IMR-90 (cell line): ENCODE data around the gene MDM2. TPM values are rescaled to one million over a fixed set of nuclear protein-coding genes. Genes with fewer than 3 reads are reported as not detected.
"Not testable (repeated sequence)": the region's sequence is repeated elsewhere in the genome, so short reads cannot be mapped to it uniquely, and the experiment has no call there.

Experiments used
- ATAC-seq: fragments of 200-7000 bp; cut with Tn5 transposase; 2 replicates; pipeline ENCODE4 v1.9.1; 2020; ENCODE audit warnings: low read depth, mild to moderate bottlenecking, moderate library complexity
- BruUV-seq: library from RNA; stranded (reverse); fragments of 400-500 nt; replicated peaks from 2 replicates; lab custom pipeline; 2021; lab: Mats Ljungman, UMichigan
- CTCF ChIA-PET: fragments of 300-600 bp; formaldehyde crosslinking; extraction: SDS; loops from one replicate; lab custom pipeline; 2021; ENCODE audit warnings: antibody characterized with exemption; lab: Yijun Ruan, JAX
- POLR2A ChIA-PET: fragments of 300-600 bp; sonication (Branson Sonifier 250); formaldehyde crosslinking; loops from one replicate; lab custom pipeline; 2022; ENCODE audit warnings: antibody characterized with exemption; ENCODE audit not compliant: unreplicated experiment; lab: Charles Lee
- DNase-seq: peaks from one replicate; pipeline ENCODE4 v3.0.0; 2013
- H2AFZ ChIP-seq: replicated peaks from 2 replicates; pipeline ENCODE3; 2013; ENCODE audit warnings: low read length, mild to moderate bottlenecking; ENCODE audit not compliant: poor library complexity
- H2AK5ac ChIP-seq: 2 replicates; pipeline ENCODE4 v1.6.1; 2013; ENCODE audit warnings: low read depth, low read length, inconsistent platforms
- H2AK9ac ChIP-seq: replicated peaks from 2 replicates; pipeline ENCODE3; 2013; ENCODE audit warnings: mild to moderate bottlenecking, low read depth, low read length, moderate library complexity; ENCODE audit not compliant: poor library complexity
- H2BK120ac ChIP-seq: 2 replicates; pipeline ENCODE4 v1.6.1; 2013; ENCODE audit warnings: low read depth, low read length, inconsistent platforms
- H2BK15ac ChIP-seq: 3 replicates; pipeline ENCODE4 v1.6.1; 2013; ENCODE audit warnings: low read depth, low read length, inconsistent platforms
- H2BK20ac ChIP-seq: 2 replicates; pipeline ENCODE4 v1.6.1; 2013; ENCODE audit warnings: low read depth, mild to moderate bottlenecking, inconsistent platforms, low read length, moderate library complexity
- H2BK5ac ChIP-seq: 2 replicates; pipeline ENCODE4 v1.6.1; 2013; ENCODE audit warnings: mild to moderate bottlenecking, low read depth, low read length, inconsistent platforms; ENCODE audit not compliant: poor library complexity, severe bottlenecking
- H3K14ac ChIP-seq: replicated peaks from 2 replicates; pipeline ENCODE4 v1.6.1; 2013; ENCODE audit warnings: low read depth, low read length, inconsistent platforms
- H3K18ac ChIP-seq: 2 replicates; pipeline ENCODE4 v1.6.1; 2013; ENCODE audit warnings: low read depth, low read length, control low read depth
- H3K23ac ChIP-seq: 2 replicates; pipeline ENCODE4 v1.6.1; 2013; ENCODE audit warnings: low read depth, low read length, inconsistent platforms
- H3K27ac ChIP-seq: 2 replicates; pipeline ENCODE4 v1.5.1; 2013; ENCODE audit warnings: mild to moderate bottlenecking, control low read depth, low read length; ENCODE audit not compliant: insufficient read depth
- H3K27me3 ChIP-seq: 2 replicates; pipeline ENCODE4 v1.6.1; 2013; ENCODE audit warnings: low read length; ENCODE audit not compliant: control insufficient read depth, insufficient read depth
- H3K36me3 ChIP-seq: 2 replicates; pipeline ENCODE4 v1.6.1; 2013; ENCODE audit warnings: low read length, mixed read lengths; ENCODE audit not compliant: control insufficient read depth, insufficient read depth
- H3K4ac ChIP-seq: 2 replicates; pipeline ENCODE4 v1.6.1; 2013; ENCODE audit warnings: low read depth, low read length, inconsistent platforms
- H3K4me1 ChIP-seq: 2 replicates; pipeline ENCODE4 v1.6.1; 2013; ENCODE audit warnings: low read length, mixed read lengths; ENCODE audit not compliant: control insufficient read depth, insufficient read depth
- H3K4me2 ChIP-seq: 2 replicates; pipeline ENCODE4 v1.6.1; 2013; ENCODE audit warnings: low read depth, mild to moderate bottlenecking, control low read depth, low read length, moderate library complexity
- H3K4me3 ChIP-seq: 2 replicates; pipeline ENCODE4 v1.5.1; 2013; ENCODE audit warnings: low read depth, mild to moderate bottlenecking, control low read depth, low read length, moderate library complexity; ENCODE audit not compliant: insufficient read depth
- H3K56ac ChIP-seq: 2 replicates; pipeline ENCODE4 v1.6.1; 2013; ENCODE audit warnings: low read length, inconsistent platforms; ENCODE audit not compliant: insufficient read depth; ENCODE audit errors: extremely low read depth
- H3K79me1 ChIP-seq, 2 experiments: 2 replicates each; pipeline ENCODE4 v1.6.1; 2013; ENCODE audit warnings: low read length in 2 of 2, inconsistent platforms in 1 of 2, low read depth in 1 of 2
- H3K9ac ChIP-seq: 2 replicates; pipeline ENCODE4 v1.6.1; 2013; ENCODE audit warnings: low read depth, low read length, control low read depth
- H3K9me1 ChIP-seq: 2 replicates; pipeline ENCODE4 v1.6.1; 2013; ENCODE audit warnings: low read length, inconsistent platforms; ENCODE audit not compliant: insufficient read depth
- H3K9me3 ChIP-seq: 2 replicates; pipeline ENCODE4 v1.6.1; 2013; ENCODE audit warnings: low read length; ENCODE audit not compliant: control insufficient read depth, insufficient read depth
- H4K20me1 ChIP-seq: 2 replicates; pipeline ENCODE4 v1.6.1; 2013; ENCODE audit warnings: low read length, inconsistent platforms; ENCODE audit not compliant: insufficient read depth
- H4K5ac ChIP-seq: 2 replicates; pipeline ENCODE4 v1.6.1; 2013; ENCODE audit warnings: mild to moderate bottlenecking, low read depth, low read length, control low read depth
- H4K8ac ChIP-seq, 2 experiments: 2 replicates each; pipeline ENCODE4 v1.6.1; 2013; ENCODE audit warnings: low read depth in 2 of 2, low read length in 2 of 2, control low read depth in 1 of 2, inconsistent platforms in 1 of 2
- H4K91ac ChIP-seq: 2 replicates; pipeline ENCODE4 v1.6.1; 2013; ENCODE audit warnings: low read depth, low read length, inconsistent platforms; ENCODE audit not compliant: insufficient read depth
- ELK1 ChIP-seq: fragments of 150-350 bp; IDR thresholded peaks from 2 replicates; pipeline ENCODE4 v1.6.1; 2016; ENCODE audit warnings: low read depth, mild to moderate bottlenecking, low read length, moderate library complexity, borderline replicate concordance
- WGBS, 2 experiments: methylation state at CpG; one replicate each; pipeline versions ENCODE4 v1.1.5 to v1.1.7; 2013; ENCODE audit warnings: missing lambda C conversion rate in 2 of 2; ENCODE audit not compliant: insufficient read length in 1 of 2; ENCODE audit errors: extremely low coverage in 2 of 2; 5-methylcytosine and 5-hydroxymethylcytosine counted together
- dilution Hi-C: fragments of 300-500 bp; cut with HindIII; formaldehyde crosslinking; loops from one replicate; pipeline ENCODE4 v1.14.3; 2018; ENCODE audit warnings: low sequenced_read_pairs; ENCODE audit not compliant: unreplicated experiment
- in situ Hi-C: fragments of 300-500 bp; cut with MboI; formaldehyde crosslinking; loops from 3 replicates; pipeline ENCODE4 v1.14.3; 2019; ENCODE audit warnings: low sequenced_read_pairs, inconsistent platforms, mixed read lengths
- intact Hi-C: fragments of 100-400 bp; cut with micrococcal nuclease; formaldehyde crosslinking; loops from 2 replicates; pipeline ENCODE4 v1.10.0; 2022
- polyA plus RNA-seq, 3 experiments: library from polyadenylated mRNA; depleted of rRNA; stranded (reverse); fragments of >200 nt; gene quantifications; 2 replicates each; pipeline ENCODE4 v1.2.3, GENCODE V29; 2012; ENCODE audit warnings: low replicate concordance in 1 of 3
- total RNA-seq: library from RNA; depleted of rRNA; stranded (reverse); fragments of >200 nt; gene quantifications from 2 replicates; pipeline ENCODE4 v1.2.3, GENCODE V29; 2012

Gene MDM2
- total and polyA plus RNA-seq, 2 of the 4 experiments (the other 2 are of a cell fraction): 21.9 to 196 TPM

DNA sequence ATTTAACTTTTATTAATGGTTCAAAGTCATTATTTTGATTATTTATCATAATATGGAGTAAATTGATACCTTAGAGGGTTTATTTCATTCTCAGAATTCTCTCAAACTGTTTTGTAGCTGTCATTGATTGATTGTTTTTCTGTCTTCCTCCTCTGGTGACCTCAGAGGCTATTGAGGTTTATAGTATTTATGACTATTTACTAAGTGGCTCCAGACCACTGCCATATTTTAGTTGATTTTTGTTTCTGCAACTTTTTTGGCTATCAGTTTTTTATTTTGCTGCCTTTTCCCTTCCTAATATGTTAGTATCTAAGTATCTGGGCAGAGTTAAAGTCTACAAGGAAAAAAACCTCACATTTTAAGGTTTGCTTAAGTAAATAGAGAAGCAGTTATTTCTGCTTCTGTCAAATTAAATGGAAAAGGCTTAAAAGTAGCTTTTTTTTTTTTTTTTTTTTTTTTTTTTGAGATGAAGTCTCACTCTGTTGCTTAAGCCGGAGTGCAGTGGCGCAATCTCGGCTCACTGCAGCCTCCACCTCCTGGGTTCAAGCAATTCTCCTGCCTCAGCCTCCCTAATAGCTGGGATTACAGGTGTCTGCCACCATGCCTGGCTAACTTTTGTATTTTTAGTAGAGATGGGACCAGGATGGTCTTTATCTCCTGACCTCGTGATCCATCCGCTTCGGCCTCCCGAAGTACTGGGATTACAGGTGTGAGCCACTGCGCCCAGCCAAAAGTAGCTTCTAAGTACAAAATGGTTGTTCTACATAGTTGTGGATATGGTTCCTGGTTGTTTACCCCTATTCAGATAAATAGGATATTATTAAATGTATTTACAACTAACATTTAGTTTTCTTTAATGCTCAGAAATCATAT, 8.2 kb downstream of the MDM2 start:
- no CpG with 5 or more reads among the region's 8 CpGs for WGBS, 2 experiments
- Histone ChIP-seq H2BK5ac (no peak overlapping the region), H4K20me1 (peaks cover 61% of the 10 kb centered on the region), H3K56ac (no peak overlapping the region), H3K14ac (no peak overlapping the region), H3K27me3 (no peaks in the 10 kb centered on the region), H3K4me1 (peaks cover 2% of the 10 kb centered on the region; the same call in 1 of the 2 replicates), H3K79me1 (peaks cover 30 to 32% of the 10 kb centered on the region in 2 experiments), H4K91ac (no peak overlapping the region), H2BK120ac (no peak overlapping the region), H3K4ac (no peak overlapping the region), H2AK5ac (no peak overlapping the region), H3K36me3 (peaks cover 59% of the 10 kb centered on the region), H3K23ac (no peak overlapping the region), H2BK20ac (no peak overlapping the region), H3K9ac (no peak overlapping the region), H2BK15ac (no peak overlapping the region), H3K18ac (no peak overlapping the region), H2AFZ (no peak overlapping the region), H3K27ac (no peak overlapping the region), H3K4me3 (no peak overlapping the region), H2AK9ac (no peak overlapping the region), H4K8ac (no peak overlapping the region), H3K9me3 (no peaks in the 10 kb centered on the region), H3K9me1 (peaks cover under 1% of the 10 kb centered on the region; the same call in 1 of the 2 replicates), H3K4me2 (no peak overlapping the region), H4K5ac (no peak overlapping the region)
- BruUV-seq: no TSS peak
- ChIA-PET CTCF (interaction anchor here (0.6 to 1.2 kb wide), 3 partner anchors 14 to 466 kb away, joined by 3 to 4 read pairs (median 4); no protein-coding TSS in a partner anchor), POLR2A (interaction anchor here (0.6 to 1.3 kb wide), 3 partner anchors 7 to 195 kb away, joined by 3 to 4 read pairs (median 3); no protein-coding TSS in a partner anchor)
- ATAC-seq (no peak), DNase-seq (no peak)
- in situ Hi-C loops: no loop called here
- no peak for TF ChIP-seq ELK1
- dilution Hi-C loops: no loop called here
- intact Hi-C loops: no loop called here

GRCh38 chr12:68819481-68819880, 11.5 kb downstream of the MDM2 start:
- H2BK20ac ChIP-seq, H3K4me3 ChIP-seq, H2BK15ac ChIP-seq, H3K4ac ChIP-seq, CTCF ChIA-PET, H2BK120ac ChIP-seq, H3K23ac ChIP-seq, H3K4me2 ChIP-seq, H2AK5ac ChIP-seq, BruUV-seq, H2BK5ac ChIP-seq, in situ Hi-C loops, H3K9me1 ChIP-seq, H2AK9ac ChIP-seq, H3K18ac ChIP-seq, dilution Hi-C loops, H3K14ac ChIP-seq, H3K9ac ChIP-seq, intact Hi-C loops, H3K56ac ChIP-seq, POLR2A ChIA-PET, H4K8ac ChIP-seq, ATAC-seq, H4K5ac ChIP-seq, H3K9me3 ChIP-seq, H2AFZ ChIP-seq, H3K4me1 ChIP-seq, H4K91ac ChIP-seq, DNase-seq, H3K27me3 ChIP-seq, H3K27ac ChIP-seq: not testable (repeated sequence)
- Histone ChIP-seq H4K20me1 (peaks cover 56% of the 10 kb centered on the region), H3K79me1 (peaks cover 32 to 35% of the 10 kb centered on the region in 2 experiments), H3K36me3 (peaks cover 59% of the 10 kb centered on the region)
- no CpG with 5 or more reads among the region's 13 CpGs for WGBS, 2 experiments
